H9 (cell line): ENCODE measurements around the gene DNAJA4. TPM values are rescaled to one million over a fixed set of nuclear protein-coding genes. Genes with fewer than 3 reads are reported as not detected.

Experiments used
- DNase-seq: peaks from one replicate; pipeline ENCODE4 v3.0.0-alpha.2; 2017
- H2AFZ ChIP-seq: one replicate; pipeline ENCODE4 v1.6.1; 2013; ENCODE audit warnings: mild to moderate bottlenecking, low read length, control low read depth, moderate library complexity
- H2AK5ac ChIP-seq: 2 replicates; pipeline ENCODE4 v1.6.1; 2013; ENCODE audit warnings: low read length, control low read depth, mixed read lengths; ENCODE audit not compliant: insufficient read length
- H2BK120ac ChIP-seq: one replicate; pipeline ENCODE4 v1.6.1; 2013; ENCODE audit warnings: low read depth, mild to moderate bottlenecking, low read length, control low read depth, inconsistent platforms; ENCODE audit not compliant: poor library complexity, severe bottlenecking
- H2BK12ac ChIP-seq: 2 replicates; pipeline ENCODE4 v1.6.1; 2013; ENCODE audit warnings: low read length, control low read depth, mixed read lengths, low read depth; ENCODE audit not compliant: insufficient read length
- H2BK15ac ChIP-seq: 2 replicates; pipeline ENCODE4 v1.6.1; 2013; ENCODE audit warnings: low read depth, low read length, control low read depth
- H2BK20ac ChIP-seq: one replicate; pipeline ENCODE4 v1.6.1; 2013; ENCODE audit warnings: low read depth, mild to moderate bottlenecking, low read length, control low read depth, inconsistent platforms; ENCODE audit not compliant: poor library complexity, severe bottlenecking
- H2BK5ac ChIP-seq: 2 replicates; pipeline ENCODE4 v1.6.1; 2013; ENCODE audit warnings: low read length, control low read depth, mixed read lengths; ENCODE audit not compliant: insufficient read length
- H3K14ac ChIP-seq: 2 replicates; pipeline ENCODE4 v1.6.1; 2013; ENCODE audit warnings: low read length, control low read depth; ENCODE audit not compliant: insufficient read depth
- H3K18ac ChIP-seq: 2 replicates; pipeline ENCODE4 v1.6.1; 2013; ENCODE audit warnings: low read depth, mild to moderate bottlenecking, mixed read lengths, low read length, control low read depth; ENCODE audit not compliant: insufficient read length
- H3K23ac ChIP-seq: 2 replicates; pipeline ENCODE4 v1.6.1; 2013; ENCODE audit warnings: low read length, control low read depth, mixed read lengths, low read depth; ENCODE audit not compliant: insufficient read length
- H3K23me2 ChIP-seq: 2 replicates; pipeline ENCODE4 v1.6.1; 2013; ENCODE audit warnings: low read depth, mild to moderate bottlenecking, mixed read lengths, low read length, control low read depth; ENCODE audit not compliant: insufficient read length, poor library complexity, severe bottlenecking
- H3K27ac ChIP-seq: 2 replicates; pipeline ENCODE4 v1.5.1; 2013; ENCODE audit warnings: low read length, control low read depth, mixed read lengths, low read depth; ENCODE audit not compliant: insufficient read length
- H3K27me3 ChIP-seq: 2 replicates; pipeline ENCODE4 v1.6.1; 2013; ENCODE audit warnings: low read length, control low read depth, inconsistent platforms; ENCODE audit not compliant: insufficient read depth
- H3K4ac ChIP-seq: 2 replicates; pipeline ENCODE4 v1.6.1; 2013; ENCODE audit warnings: low read depth, mild to moderate bottlenecking, control low read depth, inconsistent platforms, low read length, moderate library complexity
- H3K4me1 ChIP-seq: 2 replicates; pipeline ENCODE4 v1.6.1; 2013; ENCODE audit warnings: low read length, control low read depth, inconsistent platforms; ENCODE audit not compliant: insufficient read depth
- H3K4me2 ChIP-seq: 2 replicates; pipeline ENCODE4 v1.6.1; 2013; ENCODE audit warnings: low read length, control low read depth, mixed read lengths; ENCODE audit not compliant: insufficient read length, insufficient read depth
- H3K56ac ChIP-seq: 2 replicates; pipeline ENCODE4 v1.6.1; 2013; ENCODE audit warnings: low read depth, mild to moderate bottlenecking, mixed read lengths, low read length, control low read depth; ENCODE audit not compliant: insufficient read length
- H3K79me1 ChIP-seq: 2 replicates; pipeline ENCODE4 v1.6.1; 2013; ENCODE audit warnings: low read depth, mild to moderate bottlenecking, moderate library complexity, low read length, control low read depth, inconsistent platforms; ENCODE audit not compliant: insufficient read depth, poor library complexity, severe bottlenecking
- H3K79me2 ChIP-seq: 2 replicates; pipeline ENCODE4 v1.6.1; 2013; ENCODE audit warnings: low read length, control low read depth, inconsistent platforms; ENCODE audit not compliant: insufficient read depth
- H3K9ac ChIP-seq: 2 replicates; pipeline ENCODE4 v1.6.1; 2013; ENCODE audit warnings: low read length, control low read depth, mixed read lengths; ENCODE audit not compliant: insufficient read length; ENCODE audit errors: extremely low read depth
- H3K9me3 ChIP-seq: one replicate; pipeline ENCODE4 v1.6.1; 2013; ENCODE audit warnings: low read depth, low read length, inconsistent platforms; ENCODE audit not compliant: control insufficient read depth
- H3T11ph ChIP-seq: one replicate; pipeline ENCODE4 v1.6.1; 2013; ENCODE audit warnings: mild to moderate bottlenecking, low read length, control low read depth, inconsistent platforms
- H4K20me1 ChIP-seq: one replicate; pipeline ENCODE4 v1.6.1; 2013; ENCODE audit not compliant: control insufficient read depth, insufficient read length, insufficient read depth
- H4K5ac ChIP-seq: 2 replicates; pipeline ENCODE4 v1.6.1; 2013; ENCODE audit warnings: low read depth, mild to moderate bottlenecking, mixed read lengths, low read length, control low read depth; ENCODE audit not compliant: insufficient read length
- H4K8ac ChIP-seq: replicated peaks from 2 replicates; pipeline ENCODE4 v1.6.1; 2013; ENCODE audit warnings: low read length, control low read depth, mixed read lengths, low read depth; ENCODE audit not compliant: insufficient read length
- H4K91ac ChIP-seq: 2 replicates; pipeline ENCODE4 v1.6.1; 2013; ENCODE audit warnings: low read depth, mild to moderate bottlenecking, moderate library complexity, mixed read lengths, low read length, control low read depth; ENCODE audit not compliant: insufficient read length
- H3K27ac Mint-ChIP-seq, 3 experiments: 2 replicates in 2 of 3; 3 replicates in 1 of 3; pipeline ENCODE4 v1.8.0; 2020 to 2021; ENCODE audit warnings: mixed read lengths in 3 of 3, mild to moderate bottlenecking in 1 of 3, moderate library complexity in 1 of 3
- H3K27me3 Mint-ChIP-seq: 2 replicates; pipeline ENCODE4 v1.8.0; 2021; ENCODE audit warnings: low read depth, mild to moderate bottlenecking, moderate library complexity, mixed read lengths
- H3K36me3 Mint-ChIP-seq, 3 experiments: 2 replicates in 2 of 3; 3 replicates in 1 of 3; pipeline ENCODE4 v1.8.0; 2020 to 2021; ENCODE audit warnings: low read depth in 3 of 3, mixed read lengths in 3 of 3; ENCODE audit not compliant: insufficient read depth in 1 of 3
- H3K4me1 Mint-ChIP-seq, 2 experiments: 2 replicates each; pipeline ENCODE4 v1.8.0; 2020; ENCODE audit warnings: mixed read lengths in 2 of 2
- H3K4me3 Mint-ChIP-seq, 2 experiments: 2 replicates in 1 of 2; 3 replicates in 1 of 2; pipeline ENCODE4 v1.8.0; 2020 to 2021; ENCODE audit warnings: mild to moderate bottlenecking in 2 of 2, mixed read lengths in 2 of 2, moderate library complexity in 1 of 2
- H3K9me3 Mint-ChIP-seq, 2 experiments: 2 replicates in 1 of 2; 3 replicates in 1 of 2; pipeline ENCODE4 v1.8.0; 2020; ENCODE audit warnings: mild to moderate bottlenecking in 2 of 2, mixed read lengths in 2 of 2, moderate library complexity in 1 of 2
- CTCF ChIP-seq: fragments of 200-600 bp; sonication (generic); conservative IDR thresholded peaks from 3 replicates; pipeline ENCODE4 v1.8.0; 2021; ENCODE audit warnings: antibody characterized with exemption, mild to moderate bottlenecking
- WGBS: extraction: QIAGEN DNeasy Blood & Tissue Kit; methylation state at CpG from one replicate; pipeline ENCODE4 v1.1.7; 2013; ENCODE audit warnings: missing lambda C conversion rate, low lambda C conversion rate, mixed read lengths; ENCODE audit not compliant: insufficient read length; ENCODE audit errors: extremely low coverage; 5-methylcytosine and 5-hydroxymethylcytosine counted together
- total RNA-seq: library from RNA; stranded (reverse); gene quantifications from 2 replicates; pipeline ENCODE4 v1.2.1, GENCODE V29; 2021

DNAJA4 gene
- total RNA-seq, 1 experiment from 2014 or later = 0.13 TPM

- no peak overlapping the region for H3K4ac ChIP-seq
- no peaks in the 10 kb centered on the region for H3K9me3 ChIP-seq
- no peak overlapping the region for H3K27ac Mint-ChIP-seq
- H2BK20ac ChIP-seq = no peak overlapping the region
- H3K4me3 Mint-ChIP-seq = no peak overlapping the region
- H3K23ac ChIP-seq = no peak overlapping the region
- no peak overlapping the region for H3K14ac ChIP-seq
- H3K36me3 Mint-ChIP-seq = peaks cover 0 to 3% (median 0%) of the 10 kb centered on the region in 3 experiments; a peak in 4 of 7 replicates
- peaks cover 3 to 6% of the 10 kb centered on the region in 2 experiments; a peak in 3 of 5 replicates for H3K9me3 Mint-ChIP-seq
- no peaks in the 10 kb centered on the region for H3K23me2 ChIP-seq
- H3K27me3 Mint-ChIP-seq = peaks cover 8% of the 10 kb centered on the region
- no peak overlapping the region for H2AFZ ChIP-seq
- no peak overlapping the region for H3K18ac ChIP-seq
- no peak overlapping the region for H3K4me2 ChIP-seq
- no peaks in the 10 kb centered on the region for H3K79me1 ChIP-seq
- H2AK5ac ChIP-seq = no peak overlapping the region
- no peaks in the 10 kb centered on the region for H4K20me1 ChIP-seq
- no peak overlapping the region for H3K27ac ChIP-seq
- TF ChIP-seq CTCF = peak; percentile 68
- H3K4me1 Mint-ChIP-seq = peaks cover 19 to 27% of the 10 kb centered on the region in 2 experiments
- H2BK15ac ChIP-seq = no peak overlapping the region
- H3K79me2 ChIP-seq = no peaks in the 10 kb centered on the region
- no peak overlapping the region for H2BK12ac ChIP-seq
- no peak overlapping the region for H4K91ac ChIP-seq
- H2BK120ac ChIP-seq = no peak overlapping the region
- H3K56ac ChIP-seq = no peak overlapping the region
- DNase-seq = peak; percentile 64
- H3T11ph ChIP-seq = no peak overlapping the region
- no peak overlapping the region for H3K9ac ChIP-seq
- WGBS = no CpG with 5 or more reads among the region's 5 CpGs
- H2BK5ac ChIP-seq = no peak overlapping the region
- no peaks in the 10 kb centered on the region for H3K4me1 ChIP-seq
- no peak overlapping the region for H4K5ac ChIP-seq
- H3K27me3 ChIP-seq = no peaks in the 10 kb centered on the region
- no peak overlapping the region for H4K8ac ChIP-seq
Measured at GRCh38 chr15:78242128-78242527, 22.2 kb upstream of the DNAJA4 start.
